Type B pancreatic cell (in vitro differentiated cells): ENCODE results near the gene BNC2. TPM values are rescaled to one million over a fixed set of nuclear protein-coding genes. Genes with fewer than 3 reads are reported as not detected.

Experiments
- DNase-seq: peaks from one replicate; pipeline ENCODE4 v3.0.0; 2021; ENCODE audit warnings: mixed read lengths; ENCODE audit not compliant: unreplicated experiment; ENCODE audit errors: extremely low spot score
- H3K27ac Mint-ChIP-seq: 2 replicates; pipeline ENCODE4 v1.8.0; 2021; ENCODE audit warnings: mild to moderate bottlenecking, mixed read lengths
- H3K27me3 Mint-ChIP-seq: 2 replicates; pipeline ENCODE4 v1.8.0; 2021; ENCODE audit warnings: mixed read lengths
- H3K36me3 Mint-ChIP-seq: 2 replicates; pipeline ENCODE4 v1.8.0; 2021; ENCODE audit warnings: mixed read lengths
- H3K4me1 Mint-ChIP-seq: one replicate; pipeline ENCODE4 v1.8.0; 2021; ENCODE audit warnings: mixed read lengths; ENCODE audit not compliant: unreplicated experiment
- H3K4me3 Mint-ChIP-seq: 2 replicates; pipeline ENCODE4 v1.8.0; 2021; ENCODE audit warnings: mild to moderate bottlenecking, mixed read lengths
- H3K9me3 Mint-ChIP-seq: 2 replicates; pipeline ENCODE4 v1.8.0; 2021; ENCODE audit warnings: mixed read lengths
- CTCF ChIP-seq: fragments of 200-600 bp; sonication (generic); conservative IDR thresholded peaks from 2 replicates; pipeline ENCODE4 v1.5.0; 2021; ENCODE audit warnings: antibody characterized with exemption, mild to moderate bottlenecking
- total RNA-seq: library from RNA; stranded (reverse); gene quantifications from 2 replicates; pipeline ENCODE4 v1.2.1, GENCODE V29; 2021; ENCODE audit warnings: low replicate concordance

Gene BNC2
- total RNA-seq, 1 donor from 2014 or later, result 80.9 TPM

DNA sequence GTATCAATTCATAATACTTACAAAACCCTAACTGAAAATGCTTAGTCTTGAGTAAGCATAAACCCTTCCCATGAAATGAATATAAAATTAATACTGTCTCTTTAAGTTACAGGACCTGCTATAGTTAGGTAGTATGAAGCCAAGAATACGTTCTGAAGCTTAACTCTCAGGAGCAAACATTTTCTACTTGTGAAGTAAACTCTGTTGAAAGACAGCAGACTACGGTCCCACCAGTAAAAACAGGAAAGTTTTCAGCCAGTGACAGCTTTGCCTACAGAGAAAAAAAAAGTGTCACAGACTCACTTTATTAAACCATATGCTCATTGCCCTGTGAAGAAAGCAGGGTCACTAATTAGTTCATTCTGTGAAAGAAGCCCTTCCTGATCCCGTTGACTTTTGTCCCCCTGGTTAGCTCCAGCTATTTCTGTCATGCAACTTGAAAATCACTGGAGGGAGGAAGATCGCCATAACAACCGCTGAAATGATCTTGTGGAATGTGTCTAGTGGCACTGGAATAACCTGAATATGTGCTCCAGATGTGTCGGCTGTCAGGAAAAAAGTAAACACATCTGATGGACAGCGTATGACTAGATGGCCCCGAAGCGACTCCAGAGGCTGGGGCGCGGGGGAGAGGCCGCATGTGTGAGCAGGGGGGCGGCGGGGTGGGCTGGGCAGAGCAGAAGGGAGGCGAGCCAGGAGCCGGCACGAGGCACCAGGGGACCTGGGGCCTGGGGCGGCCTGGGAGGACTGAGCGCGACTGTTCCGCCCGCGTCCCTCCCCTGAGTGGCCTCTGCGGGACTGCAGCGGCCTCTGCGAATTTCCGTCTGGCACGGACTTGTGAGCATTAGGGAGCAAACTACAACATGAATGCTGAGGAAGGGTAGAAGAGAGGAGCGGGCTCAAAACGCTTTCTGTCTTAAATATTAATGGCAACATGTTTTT, 41.9 kb downstream of the BNC2 start:
- H3K36me3 Mint-ChIP-seq, result peaks cover 12% of the 10 kb centered on the region
- no peak for TF ChIP-seq CTCF
- peak overlapping the region; percentile 79 for H3K4me3 Mint-ChIP-seq
- peak; percentile 75 for DNase-seq
- H3K27ac Mint-ChIP-seq, result peak overlapping the region; percentile 93
- peaks cover 57% of the 10 kb centered on the region for H3K4me1 Mint-ChIP-seq
- peaks cover 4% of the 10 kb centered on the region for H3K9me3 Mint-ChIP-seq
- peaks cover 3% of the 10 kb centered on the region for H3K27me3 Mint-ChIP-seq

DNA sequence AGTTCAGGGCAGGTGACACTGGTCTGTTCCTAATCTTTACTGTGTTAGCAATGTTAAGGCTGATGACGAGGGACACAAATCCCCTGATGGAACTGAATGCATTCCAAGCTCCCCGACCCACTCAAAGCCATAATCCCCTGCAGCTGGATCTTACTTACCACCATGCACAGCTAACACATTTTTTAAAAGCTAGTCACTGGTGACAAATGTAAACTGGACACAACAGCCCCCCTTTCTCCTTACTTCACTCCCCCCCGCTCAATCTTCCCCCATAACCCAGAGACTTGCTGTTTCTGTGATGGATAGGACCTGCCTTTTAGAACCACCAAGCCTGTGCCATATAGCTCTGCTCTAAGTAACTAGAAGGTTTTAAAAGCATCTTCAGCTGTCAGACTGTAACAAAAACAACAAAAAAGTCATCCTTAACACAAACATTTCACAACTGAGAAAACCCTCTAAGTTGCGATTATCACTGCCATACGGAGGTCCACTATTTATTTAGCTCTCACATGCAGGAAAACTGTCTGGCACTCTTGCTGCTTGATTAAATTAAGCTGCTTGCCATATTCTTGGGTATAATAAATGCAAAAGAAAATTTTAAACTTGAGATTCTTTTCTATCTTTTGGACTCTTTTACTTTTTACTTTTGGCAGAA, 44.4 kb downstream of the BNC2 start:
- Mint-ChIP-seq H3K4me3 (peak overlapping the region; percentile 52), H3K36me3 (no peaks in the 10 kb centered on the region), H3K27me3 (no peaks in the 10 kb centered on the region), H3K27ac (peak overlapping the region; percentile 61), H3K4me1 (peaks cover 53% of the 10 kb centered on the region), H3K9me3 (no peaks in the 10 kb centered on the region)
- TF ChIP-seq CTCF, result no peak
- DNase-seq, result no peak

- Mint-ChIP-seq H3K4me1 (peaks cover 50% of the 10 kb centered on the region), H3K9me3 (no peaks in the 10 kb centered on the region), H3K27ac (peak overlapping the region; percentile 95), H3K4me3 (peak overlapping the region; percentile 59), H3K27me3 (no peaks in the 10 kb centered on the region), H3K36me3 (no peaks in the 10 kb centered on the region)
- no peak for TF ChIP-seq CTCF
- DNase-seq, result no peak
Observed at GRCh38 chr9:16825331-16825725, 45.1 kb downstream of the BNC2 start.

- Mint-ChIP-seq H3K27me3 (no peaks in the 10 kb centered on the region), H3K27ac (peak overlapping the region; percentile 95), H3K9me3 (no peaks in the 10 kb centered on the region), H3K4me1 (peaks cover 49% of the 10 kb centered on the region), H3K4me3 (peak overlapping the region; percentile 9), H3K36me3 (no peaks in the 10 kb centered on the region)
- DNase-seq, result no peak
- peak; percentile 33 for TF ChIP-seq CTCF
Observed at GRCh38 chr9:16824545-16825330, 45.7 kb downstream of the BNC2 start.

- no peaks in the 10 kb centered on the region for H3K9me3 Mint-ChIP-seq
- H3K36me3 Mint-ChIP-seq, result peaks cover under 1% of the 10 kb centered on the region
- no peak for DNase-seq
- H3K4me3 Mint-ChIP-seq, result no peak overlapping the region
- no peak for TF ChIP-seq CTCF
- H3K27me3 Mint-ChIP-seq, result no peaks in the 10 kb centered on the region
- H3K4me1 Mint-ChIP-seq, result peaks cover 49% of the 10 kb centered on the region
- H3K27ac Mint-ChIP-seq, result peak overlapping the region; percentile 95
Observed at GRCh38 chr9:16823906-16824305, 46.6 kb downstream of the BNC2 start.
